ENCODE data around the gene KXD1. TPM values are rescaled to one million over a fixed set of nuclear protein-coding genes. Genes with fewer than 3 reads are reported as not detected.

KXD1 gene
- polyA plus RNA-seq, 2 of the 4 experiments (the other 2 are of a cell fraction) = 62.8 to 83.9 TPM

- WGBS (ENCODE audit: missing lambda C conversion rate) = 60% methylated on average over 3 of the region's 3 CpGs
- H3K27ac ChIP-seq = no peak overlapping the region
- H3K4me2 ChIP-seq = no peak overlapping the region
- no peak for ATAC-seq
- POLR2A ChIA-PET = no interaction called here
- no peak for TF ChIP-seq SMC3 (IDR thresholded peaks at IDR 0.05)
- no peak for DNase-seq (ENCODE audit: low read depth in 1 of 2, low spot score in 1 of 2)
- CTCF ChIA-PET = interaction anchor here (0.6 to 1.0 kb wide), 2 partner anchors 25 to 86 kb away, joined by 3 read pairs; no protein-coding TSS in a partner anchor
- no peak for FAIRE-seq
- no peaks in the 10 kb centered on the region for H3K9me3 ChIP-seq
- H3K4me3 ChIP-seq = no peak overlapping the region
- peaks cover 11% of the 10 kb centered on the region; the same call in 2 of the 3 replicates for H3K4me1 ChIP-seq
These were observed 58.4 kb downstream of the KXD1 start for GRCh38 chr19:18616023-18616422.

GRCh38 chr19:18617562-18617961 lies 59.9 kb downstream of the KXD1 start:
- ChIA-PET POLR2A (no interaction called here), CTCF (no interaction called here)
- Histone ChIP-seq H3K4me2 (no peak overlapping the region), H3K4me3 (no peak overlapping the region), H3K4me1 (0 out of 3 replicates have a peak, but pooled peaks cover 3% of the 10 kb centered on the region), H3K9me3 (no peaks in the 10 kb centered on the region), H3K27ac (no peak overlapping the region)
- DNase-seq (ENCODE audit: low read depth in 1 of 2, low spot score in 1 of 2) (no peak), FAIRE-seq (no peak), ATAC-seq (no peak)
- no peak for TF ChIP-seq HDAC2 (IDR thresholded peaks at IDR 0.05)
- TF ChIP-seq RFX5 (IDR thresholded peaks at IDR 0.05) = no peak
- no peak for TF ChIP-seq ZNF302 (CRISPR knock-in tag; IDR thresholded peaks at IDR 0.05)
- no peak for TF ChIP-seq JUN (IDR thresholded peaks at IDR 0.05)
- no peak for TF ChIP-seq TP53 (CRISPR knock-in tag; IDR thresholded peaks at IDR 0.05)
- TF ChIP-seq RCOR1 (IDR thresholded peaks at IDR 0.05; ENCODE audit: low read depth, low read length) = no peak

- CTCF ChIA-PET = no interaction called here
- no peak for FAIRE-seq
- H3K4me2 ChIP-seq = no peak overlapping the region
- H3K9me3 ChIP-seq = no peaks in the 10 kb centered on the region
- 0 out of 3 replicates have a peak, but pooled peaks cover under 1% of the 10 kb centered on the region for H3K4me1 ChIP-seq
- 88% methylated on average over 4 of the region's 13 CpGs for WGBS (ENCODE audit: missing lambda C conversion rate)
- no peak overlapping the region for H3K4me3 ChIP-seq
- POLR2A ChIA-PET = no interaction called here
- H3K27ac ChIP-seq = no peak overlapping the region
- DNase-seq (ENCODE audit: low read depth in 1 of 2, low spot score in 1 of 2) = no peak
- TF ChIP-seq KDM5A (IDR thresholded peaks at IDR 0.05) (no peak), USF2 (IDR thresholded peaks at IDR 0.05) (no peak), NFE2L2 (conservative IDR thresholded peaks at IDR 0.05; ENCODE audit: low read length) (no peak), MAX (IDR thresholded peaks at IDR 0.05) (no peak), MAFK (IDR thresholded peaks at IDR 0.05; ENCODE audit: partially characterized antibody) (no peak), CEBPB (IDR thresholded peaks at IDR 0.05) (no peak), RCOR1 (IDR thresholded peaks at IDR 0.05; ENCODE audit: low read depth, low read length) (no peak), FOSL2 (IDR thresholded peaks at IDR 0.05) (no peak), FOSL2 (CRISPR knock-in tag; IDR thresholded peaks at IDR 0.05) (no peak), CHD4 (IDR thresholded peaks at IDR 0.05; ENCODE audit: borderline replicate concordance) (no peak), FOSB (CRISPR knock-in tag; IDR thresholded peaks at IDR 0.05) (no peak), ZNF302 (CRISPR knock-in tag; IDR thresholded peaks at IDR 0.05) (no peak), JUN (IDR thresholded peaks at IDR 0.05) (no peak), RFX5 (IDR thresholded peaks at IDR 0.05) (no peak), RARB (CRISPR knock-in tag; IDR thresholded peaks at IDR 0.05) (no peak), REST (IDR thresholded peaks at IDR 0.05) (no peak), ZSCAN20 (CRISPR knock-in tag; IDR thresholded peaks at IDR 0.05) (no peak), KDM1A (IDR thresholded peaks at IDR 0.05; ENCODE audit: low read depth) (no peak), RAD21 (conservative IDR thresholded peaks at IDR 0.05 in 1 of 2, IDR thresholded peaks at IDR 0.05 in 1 of 2) (no peak)
- ATAC-seq = no peak
These were observed 60.6 kb downstream of the KXD1 start for GRCh38 chr19:18618236-18618635.

Other genes starting within 250 kb of the KXD1 start
- gene LSM4, start 234.8 kb upstream of the KXD1 start, polyA plus RNA-seq (2011; rRNA removed) = 106 and 154 TPM in 2 replicates
- gene LSM4, start 234.8 kb upstream of the KXD1 start, polyA plus RNA-seq (2017; fragmentation: RNase III; extraction: RNeasy Plus Mini Kit Qiagen cat#74134 plus additional on column Dnase treatment) = 169 to 180 TPM (median 171 TPM) in 3 replicates
- 7.1 and 8.6 TPM in 2 replicates for gene PGPEP1, start 217.3 kb upstream of the KXD1 start, polyA plus RNA-seq (2011; rRNA removed)
- 4.5 to 5.9 TPM (median 5.3 TPM) in 3 replicates for gene PGPEP1, start 217.3 kb upstream of the KXD1 start, polyA plus RNA-seq (2017; fragmentation: RNase III; extraction: RNeasy Plus Mini Kit Qiagen cat#74134 plus additional on column Dnase treatment)
- gene GDF15, start 171.7 kb upstream of the KXD1 start, polyA plus RNA-seq (2011; rRNA removed) = 67.8 and 78.5 TPM in 2 replicates
- 53.4 to 58.4 TPM (median 56.9 TPM) in 3 replicates for gene GDF15, start 171.7 kb upstream of the KXD1 start, polyA plus RNA-seq (2017; fragmentation: RNase III; extraction: RNeasy Plus Mini Kit Qiagen cat#74134 plus additional on column Dnase treatment)
- not detected in 2 replicates for gene LRRC25, start 160.2 kb upstream of the KXD1 start, polyA plus RNA-seq (2011; rRNA removed)
- not detected in 3 replicates for gene LRRC25, start 160.2 kb upstream of the KXD1 start, polyA plus RNA-seq (2017; fragmentation: RNase III; extraction: RNeasy Plus Mini Kit Qiagen cat#74134 plus additional on column Dnase treatment)
- gene SSBP4, start 138.5 kb upstream of the KXD1 start, polyA plus RNA-seq (2011; rRNA removed) = 5.4 and 6.9 TPM in 2 replicates
- 37.8 to 43.2 TPM (median 41.5 TPM) in 3 replicates for gene SSBP4, start 138.5 kb upstream of the KXD1 start, polyA plus RNA-seq (2017; fragmentation: RNase III; extraction: RNeasy Plus Mini Kit Qiagen cat#74134 plus additional on column Dnase treatment)
- gene ISYNA1, start 119.7 kb upstream of the KXD1 start, polyA plus RNA-seq (2011; rRNA removed) = 17.6 and 18.0 TPM in 2 replicates
- 48.5 to 71.0 TPM (median 60.7 TPM) in 3 replicates for gene ISYNA1, start 119.7 kb upstream of the KXD1 start, polyA plus RNA-seq (2017; fragmentation: RNase III; extraction: RNeasy Plus Mini Kit Qiagen cat#74134 plus additional on column Dnase treatment)
- gene ELL, start 35.8 kb upstream of the KXD1 start, polyA plus RNA-seq (2011; rRNA removed) = 1.1 and 1.6 TPM in 2 replicates
- gene ELL, start 35.8 kb upstream of the KXD1 start, polyA plus RNA-seq (2017; fragmentation: RNase III; extraction: RNeasy Plus Mini Kit Qiagen cat#74134 plus additional on column Dnase treatment) = 3.6 to 3.8 TPM (median 3.7 TPM) in 3 replicates
- gene FKBP8, start 14.3 kb upstream of the KXD1 start, polyA plus RNA-seq (2011; rRNA removed) = 53.3 and 56.1 TPM in 2 replicates
- gene FKBP8, start 14.3 kb upstream of the KXD1 start, polyA plus RNA-seq (2017; fragmentation: RNase III; extraction: RNeasy Plus Mini Kit Qiagen cat#74134 plus additional on column Dnase treatment) = 97.0 to 124 TPM (median 123 TPM) in 3 replicates
- 888 and 1,266 TPM in 2 replicates for gene UBA52, start 14.0 kb downstream of the KXD1 start, polyA plus RNA-seq (2011; rRNA removed)
- 942 to 959 TPM (median 947 TPM) in 3 replicates for gene UBA52, start 14.0 kb downstream of the KXD1 start, polyA plus RNA-seq (2017; fragmentation: RNase III; extraction: RNeasy Plus Mini Kit Qiagen cat#74134 plus additional on column Dnase treatment)
- gene REX1BD, start 30.9 kb downstream of the KXD1 start, polyA plus RNA-seq (2011; rRNA removed) = 13.3 and 23.1 TPM in 2 replicates
- 47.3 to 50.3 TPM (median 47.7 TPM) in 3 replicates for gene REX1BD, start 30.9 kb downstream of the KXD1 start, polyA plus RNA-seq (2017; fragmentation: RNase III; extraction: RNeasy Plus Mini Kit Qiagen cat#74134 plus additional on column Dnase treatment)
- 0.37 and 1.3 TPM in 2 replicates for gene CRLF1, start 48.9 kb downstream of the KXD1 start, polyA plus RNA-seq (2011; rRNA removed)
- 1.6 to 2.7 TPM (median 2.5 TPM) in 3 replicates for gene CRLF1, start 48.9 kb downstream of the KXD1 start, polyA plus RNA-seq (2017; fragmentation: RNase III; extraction: RNeasy Plus Mini Kit Qiagen cat#74134 plus additional on column Dnase treatment)
- 0.94 and 2.0 TPM in 2 replicates for gene TMEM59L, start 55.0 kb downstream of the KXD1 start, polyA plus RNA-seq (2011; rRNA removed)
- 2.8 to 5.0 TPM (median 4.6 TPM) in 3 replicates for gene TMEM59L, start 55.0 kb downstream of the KXD1 start, polyA plus RNA-seq (2017; fragmentation: RNase III; extraction: RNeasy Plus Mini Kit Qiagen cat#74134 plus additional on column Dnase treatment)
- gene KLHL26, start 79.2 kb downstream of the KXD1 start, polyA plus RNA-seq (2011; rRNA removed) = 1.1 and 1.8 TPM in 2 replicates
- gene KLHL26, start 79.2 kb downstream of the KXD1 start, polyA plus RNA-seq (2017; fragmentation: RNase III; extraction: RNeasy Plus Mini Kit Qiagen cat#74134 plus additional on column Dnase treatment) = 2.0 TPM in 3 replicates
- gene CRTC1, start 125.8 kb downstream of the KXD1 start, polyA plus RNA-seq (2011; rRNA removed) = 0.86 and 0.87 TPM in 2 replicates
- 4.0 to 5.7 TPM (median 4.3 TPM) in 3 replicates for gene CRTC1, start 125.8 kb downstream of the KXD1 start, polyA plus RNA-seq (2017; fragmentation: RNase III; extraction: RNeasy Plus Mini Kit Qiagen cat#74134 plus additional on column Dnase treatment)
- not detected in 2 replicates for gene COMP, start 233.4 kb downstream of the KXD1 start, polyA plus RNA-seq (2011; rRNA removed)
- not detected in 3 replicates for gene COMP, start 233.4 kb downstream of the KXD1 start, polyA plus RNA-seq (2017; fragmentation: RNase III; extraction: RNeasy Plus Mini Kit Qiagen cat#74134 plus additional on column Dnase treatment)